ENCODE results near the gene MRPS26. TPM values are rescaled to one million over a fixed set of nuclear protein-coding genes. Genes with fewer than 3 reads are reported as not detected.

The MRPS26 gene
- total and polyA plus RNA-seq, 4 donors = 26.9 to 65.2 (median 40.3) TPM

Other genes starting within 250 kb of the MRPS26 start
- 1 to 10 TPM in 1 of 2 donors, under 1 TPM in 1; 0.08 to 5.5 TPM for gene CPXM1, start 245.4 kb upstream of the MRPS26 start, total RNA-seq
- gene CPXM1, start 245.4 kb upstream of the MRPS26 start, polyA plus RNA-seq = under 1 TPM; 0.10 to 0.23 TPM
- not detected for gene C20orf141, start 231.1 kb upstream of the MRPS26 start, total RNA-seq
- not detected for gene C20orf141, start 231.1 kb upstream of the MRPS26 start, polyA plus RNA-seq
- not detected for gene TMEM239, start 229.7 kb upstream of the MRPS26 start, total RNA-seq
- gene TMEM239, start 229.7 kb upstream of the MRPS26 start, polyA plus RNA-seq = not detected
- 10 to 100 TPM; 12.5 to 13.4 TPM for gene PCED1A, start 205.4 kb upstream of the MRPS26 start, total RNA-seq
- gene PCED1A, start 205.4 kb upstream of the MRPS26 start, polyA plus RNA-seq = 10 to 100 TPM in 1 of 2 donors, 1 to 10 TPM in 1; 6.8 to 13.4 TPM
- gene VPS16, start 205.3 kb upstream of the MRPS26 start, total RNA-seq = 10 to 100 TPM; 16.7 to 24.3 TPM
- 10 to 100 TPM; 14.5 to 15.6 TPM for gene VPS16, start 205.3 kb upstream of the MRPS26 start, polyA plus RNA-seq
- 10 to 100 TPM; 20.7 to 24.3 TPM for gene PTPRA, start 172.6 kb upstream of the MRPS26 start, total RNA-seq
- gene PTPRA, start 172.6 kb upstream of the MRPS26 start, polyA plus RNA-seq = 10 to 100 TPM in 1 of 2 donors, 1 to 10 TPM in 1; 8.7 to 10.7 TPM
- under 1 TPM in 1 of 2 donors, not detected in 1; 0.25 TPM for gene GNRH2, start 2.4 kb upstream of the MRPS26 start, total RNA-seq
- under 1 TPM; 0.44 to 0.58 TPM for gene GNRH2, start 2.4 kb upstream of the MRPS26 start, polyA plus RNA-seq
- 1 to 10 TPM in 1 of 2 donors, under 1 TPM in 1; 0.75 to 6.5 TPM for gene OXT, start 25.6 kb downstream of the MRPS26 start, total RNA-seq
- 10 to 100 TPM in 1 of 2 donors, 1 to 10 TPM in 1; 2.0 to 41.6 TPM for gene OXT, start 25.6 kb downstream of the MRPS26 start, polyA plus RNA-seq
- not detected for gene AVP, start 38.7 kb downstream of the MRPS26 start, total RNA-seq
- gene AVP, start 38.7 kb downstream of the MRPS26 start, polyA plus RNA-seq = 1 to 10 TPM in 1 of 2 donors, not detected in 1; 2.5 TPM
- 10 to 100 TPM; 11.5 to 19.0 TPM for gene FASTKD5, start 113.8 kb downstream of the MRPS26 start, total RNA-seq
- gene FASTKD5, start 113.8 kb downstream of the MRPS26 start, polyA plus RNA-seq = 10 to 100 TPM in 1 of 2 donors, 1 to 10 TPM in 1; 9.3 to 12.0 TPM
- 1 to 10 TPM; 1.6 to 1.9 TPM for gene UBOX5, start 113.8 kb downstream of the MRPS26 start, total RNA-seq
- 1 to 10 TPM; 1.5 to 2.0 TPM for gene UBOX5, start 113.8 kb downstream of the MRPS26 start, polyA plus RNA-seq
- 1 to 10 TPM; 3.5 TPM for gene LZTS3, start 127.5 kb downstream of the MRPS26 start, total RNA-seq
- gene LZTS3, start 127.5 kb downstream of the MRPS26 start, polyA plus RNA-seq = 1 to 10 TPM; 1.9 to 3.7 TPM
- gene DDRGK1, start 158.6 kb downstream of the MRPS26 start, total RNA-seq = 10 to 100 TPM; 16.8 to 40.0 TPM
- gene DDRGK1, start 158.6 kb downstream of the MRPS26 start, polyA plus RNA-seq = 10 to 100 TPM; 57.0 to 72.4 TPM
- 10 to 100 TPM; 14.4 to 14.9 TPM for gene ITPA, start 163.4 kb downstream of the MRPS26 start, total RNA-seq
- gene ITPA, start 163.4 kb downstream of the MRPS26 start, polyA plus RNA-seq = 10 to 100 TPM; 24.6 to 39.8 TPM
- gene SLC4A11, start 193.1 kb downstream of the MRPS26 start, total RNA-seq = under 1 TPM; under 0.01 to 0.05 TPM
- under 1 TPM; 0.08 to 0.13 TPM for gene SLC4A11, start 193.1 kb downstream of the MRPS26 start, polyA plus RNA-seq